Heart left ventricle (tissue), 16 donors: Measurements from ENCODE around the gene ACADM. TPM values are rescaled to one million over a fixed set of nuclear protein-coding genes. Genes with fewer than 3 reads are reported as not detected.
A peak's percentile ranks its signal among the peaks of the same experiment; 100 is the strongest.
"Not testable (repeated sequence)": the region's sequence is repeated elsewhere in the genome, so short reads cannot be mapped to it uniquely, and the experiment has no call there.

ENCODE experiments used
- ATAC-seq, 4 donors: fragments of 200-7000 bp; cut with Tn5 transposase; one replicate each; pipeline ENCODE4 v1.9.1; 2020 to 2022; ENCODE audit warnings: moderate library complexity in 4 of 4, mild to moderate bottlenecking in 3 of 4, moderate number of reproducible peaks in 1 of 4
- DNase-seq, 5 donors: peaks; one replicate each; pipeline ENCODE4 v3.0.0-alpha.2; 2020
- H3K27ac ChIP-seq, 12 donors: fragments of 200-600 bp; sonication (generic) in 4 of 12; one replicate each; pipeline versions ENCODE4 v1.5.0 to v1.8.0; 2016 to 2022; ENCODE audit warnings: mild to moderate bottlenecking in 2 of 12
- H3K27me3 ChIP-seq, 9 donors: fragments of 200-600 bp; sonication (generic) in 2 of 9; one replicate each; pipeline versions ENCODE4 v1.5.1 to v1.8.0; 2016 to 2022; ENCODE audit warnings: mild to moderate bottlenecking in 3 of 9
- H3K36me3 ChIP-seq, 9 donors: fragments of 200-600 bp; sonication (generic) in 2 of 9; one replicate each; pipeline versions ENCODE4 v1.5.0 to v1.8.0; 2018 to 2022; ENCODE audit warnings: mild to moderate bottlenecking in 2 of 9
- H3K4me1 ChIP-seq, 12 donors: fragments of 200-600 bp; sonication (generic) in 4 of 12; one replicate each; pipeline versions ENCODE4 v1.5.0 to v1.8.0; 2016 to 2022; ENCODE audit warnings: mild to moderate bottlenecking in 3 of 12
- H3K4me3 ChIP-seq, 12 donors: fragments of 200-600 bp; sonication (generic) in 4 of 12; one replicate each; pipeline versions ENCODE4 v1.5.0 to v1.8.0; 2017 to 2022; ENCODE audit warnings: mild to moderate bottlenecking in 9 of 12, moderate library complexity in 4 of 12
- H3K9me3 ChIP-seq, 12 donors: fragments of 200-600 bp; sonication (generic) in 4 of 12; one replicate each; pipeline versions ENCODE4 v1.5.0 to v1.8.0; 2016 to 2022; ENCODE audit warnings: mild to moderate bottlenecking in 1 of 12
- CTCF ChIP-seq, 12 donors: fragments of 200-600 bp; sonication (generic) in 4 of 12; IDR thresholded peaks; one replicate each; pipeline versions ENCODE4 v1.5.0 to v1.8.0; 2018 to 2022; ENCODE audit warnings: antibody characterized with exemption in 12 of 12, mild to moderate bottlenecking in 5 of 12
- POLR2A ChIP-seq, 2 donors: fragments of 450-650 bp; IDR thresholded peaks; one replicate each; pipeline ENCODE4 v1.6.1; 2017; ENCODE audit warnings: antibody characterized with exemption in 2 of 2, mild to moderate bottlenecking in 2 of 2, moderate library complexity in 2 of 2
- WGBS, 4 donors: extraction: QIAGEN DNeasy Blood & Tissue Kit in 2 of 4; methylation state at CpG; one replicate each; pipeline versions ENCODE4 v1.1.5 to v1.1.7; 2013 to 2018; 5-methylcytosine and 5-hydroxymethylcytosine counted together
- intact Hi-C, 10 donors: fragments of 100-400 bp; cut with DNase I; formaldehyde crosslinking; loops; one replicate each; pipeline versions ENCODE4 v1.11.1 to v1.14.2; 2022
- polyA plus RNA-seq, 2 donors: library from polyadenylated mRNA; stranded (reverse); fragments of 200-250 nt; gene quantifications; one replicate each; pipeline ENCODE4 v1.2.3, GENCODE V29; 2013
- total RNA-seq, 9 donors: library from RNA; depleted of rRNA in 2 of 9; stranded (reverse); fragments of >200 nt in 2 of 9; fragmentation: NEBNext Ultra II Directional in 3 of 9; extraction: Animal tissue kit (Norgen Biotek cat#: 25700) in 3 of 9; gene quantifications; one replicate each; pipeline versions ENCODE4 v1.1.0 to v1.2.4, GENCODE V29; 2016 to 2023
- donor health status: ischemic (EF 13 %, LVEDD 7.1; RV severe dilation, severe dysfunction).
- donor health status: healthy with polysubstance abuse.
- donor health status: DM: no; HTN: yes; CAD: no.
- donor health status: DM: no; HTN: no; CAD: no.
- donor health status: ischemic (EF 25% LVEDD 6.9; RV normal size, moderate dysfunction).
- donor health status: ischemic (EF 25% LVEDD 5.7; RV mildly dilated, moderate dysfunction).
- donor health status: healthy.
- donor health status: DM: yes; HTN: yes; CAD: no.
- donor health status: ischemic (EF 35%, LVEDD 5.7; RV mildly dilated, moderate dysfunction).
- donor health status: nonischemic (EF 11% LVEDD 7.7; RV severe dilation, severe dysfunction).
- donor health status: DM: yes; HTN: yes; CAD: no.
- donor health status: PGD.
- donor health status: ischemic (EF 29% LVEDD 5.4; RV normal size, mild dysfunction).
- donor health status: nonischemic (EF 23%, LVEDD 6.1; RV moderate dilation, normal function).

Gene ACADM
- total and polyA plus RNA-seq, 11 donors = 45.4 to 371 (median 212) TPM

- WGBS, 4 donors = 75 to 81% (median 80%) methylated on average over 3 of the region's 3 CpGs
- Histone ChIP-seq H3K27ac (no peak overlapping the region), H3K36me3 (no peaks in the 10 kb centered on the region), H3K4me3 (no peak overlapping the region), H3K27me3 (no peaks in the 10 kb centered on the region), H3K9me3 (no peaks in the 10 kb centered on the region), H3K4me1 (no peaks in the 10 kb centered on the region)
- TF ChIP-seq POLR2A (IDR thresholded peaks at IDR 0.05) (no peak), CTCF (IDR thresholded peaks at IDR 0.05) (no peak)
- intact Hi-C loops = no loop called here
- ATAC-seq (no peak), DNase-seq (no peak)
Observed at GRCh38 chr1:75771978-75772377, 47.5 kb downstream of the ACADM start.

GRCh38 chr1:75777812-75778211, 53.3 kb downstream of the ACADM start:
- H3K27ac ChIP-seq = not testable (repeated sequence)
- WGBS, 4 donors = 57 to 94% (median 75%) methylated on average over 3 to 4 of the region's 4 CpGs

GRCh38 chr1:75778694-75779093, 54.2 kb downstream of the ACADM start:
- H3K27me3 ChIP-seq, intact Hi-C loops, DNase-seq, H3K4me3 ChIP-seq, ATAC-seq, H3K4me1 ChIP-seq, H3K36me3 ChIP-seq, H3K27ac ChIP-seq, H3K9me3 ChIP-seq: not testable (repeated sequence)
- WGBS, 4 donors = 91 to 95% (median 94%) methylated on average over 5 of the region's 5 CpGs

More at GRCh38 chr1:75777812-75778211, 53.3 kb downstream of the ACADM start:
- H3K4me3 ChIP-seq, H3K27me3 ChIP-seq, H3K36me3 ChIP-seq, ATAC-seq, H3K9me3 ChIP-seq, DNase-seq, intact Hi-C loops, H3K4me1 ChIP-seq: not testable (repeated sequence)

- H3K4me3 ChIP-seq, H3K27ac ChIP-seq, ATAC-seq, H3K9me3 ChIP-seq, H3K4me1 ChIP-seq, H3K27me3 ChIP-seq, intact Hi-C loops, DNase-seq, H3K36me3 ChIP-seq: not testable (repeated sequence)
- 78 to 88% (median 80%) methylated on average over 4 of the region's 4 CpGs for WGBS, 4 donors
Observed at GRCh38 chr1:75780183-75780582, 55.7 kb downstream of the ACADM start.

- ATAC-seq, intact Hi-C loops, DNase-seq, H3K4me3 ChIP-seq, H3K27ac ChIP-seq, H3K27me3 ChIP-seq, H3K9me3 ChIP-seq: not testable (repeated sequence)
- Histone ChIP-seq H3K4me1 (peaks cover 0 to 31% (median 20%) of the 10 kb centered on the region in 12 donors), H3K36me3 (peaks cover 0 to 14% (median 1%) of the 10 kb centered on the region in 9 donors)
- whole genome bisulfite sequencing, 4 donors = 86 to 95% (median 94%) methylated on average over 4 of the region's 4 CpGs
Observed at GRCh38 chr1:75783920-75784319, 59.4 kb downstream of the ACADM start.

GRCh38 chr1:75785320-75785982, 60.9 kb downstream of the ACADM start:
- H3K4me3 ChIP-seq = peak overlapping the region; percentile 50 to 86 (median 77)
- peaks cover 0 to 46% (median 34%) of the 10 kb centered on the region in 12 donors for H3K4me1 ChIP-seq
- TF ChIP-seq CTCF (IDR thresholded peaks at IDR 0.05) = no peak
- no peak for TF ChIP-seq POLR2A (IDR thresholded peaks at IDR 0.05)
- H3K9me3 ChIP-seq = no peaks in the 10 kb centered on the region
- H3K27ac ChIP-seq = peak overlapping the region; percentile 59 to 92 (median 86)
- WGBS, 4 donors = 10 to 14% (median 12%) methylated on average over 9 of the region's 9 CpGs
- DNase-seq = no peak
- peak; percentile 25 to 53 (median 36) for ATAC-seq
- H3K27me3 ChIP-seq = no peaks in the 10 kb centered on the region
- intact Hi-C loops = loop anchor here in 7 of 10 donors (5.0 kb wide), 3 partner anchors 58 to 143 kb away; partner anchors contain the start of gene ACADM (in 2 of the 7)
- peaks cover 0 to 29% (median 16%) of the 10 kb centered on the region in 9 donors for H3K36me3 ChIP-seq
